ENCODE results near the gene BRF1.

The BRF1 gene

DNA sequence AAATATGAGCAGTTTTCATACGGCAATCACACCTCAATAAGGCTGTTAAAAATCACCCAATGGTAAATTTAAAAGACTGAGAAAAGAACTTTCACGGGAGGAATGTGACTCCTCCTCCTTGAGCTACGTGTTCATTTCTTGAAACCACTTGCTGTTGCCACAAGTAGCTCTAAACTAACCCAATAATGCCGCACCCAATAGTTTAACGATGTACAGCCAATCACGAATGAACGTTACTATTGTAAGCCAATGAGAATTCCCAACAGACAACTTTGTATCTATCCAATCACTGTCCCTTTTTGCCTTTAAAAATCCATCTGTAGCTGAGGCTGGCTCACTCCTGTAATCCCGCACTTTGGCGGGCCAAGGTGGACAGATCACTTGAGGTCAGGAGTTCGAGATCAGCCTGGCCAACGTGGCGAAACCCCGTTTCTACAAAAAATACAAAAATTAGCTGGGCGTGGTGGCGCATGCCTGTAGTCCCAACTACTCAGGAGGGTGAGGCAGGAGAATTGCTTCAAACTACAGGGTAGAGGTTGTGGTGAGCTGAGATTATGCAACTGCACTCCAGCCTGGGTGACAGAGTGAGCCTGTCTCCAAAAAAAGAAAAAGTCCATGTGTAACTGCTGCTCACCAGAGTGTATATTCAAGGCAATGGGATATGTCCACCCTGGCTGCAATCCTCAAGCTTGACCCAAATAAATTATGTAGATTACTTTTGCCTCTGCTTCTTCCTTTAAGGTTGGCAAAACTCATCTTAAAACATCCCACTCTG lies 76.8 kb downstream of the BRF1 start:
- no peak for DNase-seq

DNA sequence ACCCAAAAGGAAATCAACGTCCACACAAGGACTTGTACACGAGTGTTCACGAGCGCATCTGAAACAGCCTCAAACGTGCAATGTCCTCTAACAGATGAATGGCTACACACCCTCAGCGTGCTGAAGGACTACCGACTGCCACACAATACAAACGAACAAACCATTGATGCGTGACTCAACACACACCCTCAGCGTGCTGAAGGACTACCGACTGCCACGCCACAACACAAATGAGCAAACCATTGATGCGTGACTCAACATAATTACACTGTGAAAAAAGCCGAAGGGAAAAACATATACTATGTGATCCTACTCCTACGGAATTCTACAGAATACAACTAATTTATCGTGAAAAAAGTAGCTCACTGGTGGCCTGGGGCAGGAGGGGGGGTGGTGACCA lies 77.5 kb downstream of the BRF1 start:
- DNase-seq, result no peak

DNA sequence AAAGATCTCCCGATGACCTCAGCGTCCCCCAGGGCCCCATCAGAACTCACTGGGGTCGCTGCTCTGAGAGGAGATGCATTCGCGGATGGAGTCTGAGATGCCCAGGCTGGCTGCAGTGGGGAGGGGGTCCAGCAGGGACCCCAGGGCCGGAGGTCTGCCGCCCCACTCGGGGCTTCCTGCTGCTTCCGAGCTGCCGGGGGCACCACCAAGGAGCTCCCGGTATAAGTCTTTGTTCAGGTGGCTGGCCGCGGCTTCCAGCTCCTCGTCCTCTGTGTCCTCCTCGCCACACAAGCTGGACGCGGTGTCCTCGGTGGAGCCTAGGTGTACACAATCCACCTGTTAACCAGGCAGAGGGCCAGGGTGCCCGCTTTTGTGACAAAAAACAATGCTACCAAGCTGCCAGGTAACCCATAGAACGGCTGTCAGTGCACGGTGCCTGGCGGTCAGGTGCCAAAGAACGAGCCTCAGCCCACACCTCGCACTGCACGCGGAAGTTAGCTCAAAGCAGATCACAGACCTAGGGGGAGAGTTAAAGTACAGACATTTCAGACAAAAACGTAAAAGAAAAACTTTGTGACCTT lies 79.1 kb downstream of the BRF1 start:
- DNase-seq, result no peak

DNA sequence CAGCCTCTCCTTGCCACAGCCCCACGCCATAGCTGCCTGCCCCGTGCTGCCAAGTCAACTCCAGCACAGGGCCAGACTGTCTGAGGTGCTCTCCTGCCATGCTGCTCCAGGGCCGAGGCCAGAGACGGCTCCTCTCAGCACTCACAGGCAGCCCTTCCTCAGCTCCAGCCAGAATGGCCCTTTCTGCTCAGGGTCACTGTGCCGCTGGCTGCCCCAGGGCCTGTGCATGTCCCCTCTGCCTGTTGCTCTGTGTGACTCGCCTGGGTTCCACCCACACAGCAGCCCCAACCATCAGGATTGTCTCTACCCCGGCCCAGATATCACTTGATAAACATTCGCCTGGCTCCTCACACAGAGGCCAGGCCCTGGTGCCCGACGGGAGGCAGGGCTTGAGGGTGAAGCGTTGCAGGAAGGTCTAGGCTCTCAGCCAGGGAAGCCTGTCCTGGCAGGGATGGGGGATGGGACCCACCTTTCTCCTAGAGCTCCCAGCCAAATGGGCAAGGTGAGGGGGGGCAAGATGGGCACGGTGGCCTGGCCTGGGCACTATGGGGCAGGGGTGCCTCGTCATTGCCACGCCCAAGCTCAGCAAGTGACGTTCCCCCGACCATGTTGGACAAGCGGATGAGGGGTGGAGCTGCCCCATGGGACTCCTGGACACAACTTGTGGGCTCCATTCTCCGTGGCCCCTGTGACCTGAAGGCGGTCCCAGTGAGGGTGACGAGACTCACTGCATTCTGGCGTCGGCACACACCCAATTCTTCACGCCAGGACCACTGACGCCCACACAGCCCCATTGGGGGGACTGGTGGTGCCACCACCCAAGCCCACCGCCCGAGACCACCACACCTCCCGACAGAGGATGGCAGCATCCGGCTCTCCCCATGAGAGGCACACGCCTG lies 79.9 kb downstream of the BRF1 start:
- DNase-seq, result no peak

DNA sequence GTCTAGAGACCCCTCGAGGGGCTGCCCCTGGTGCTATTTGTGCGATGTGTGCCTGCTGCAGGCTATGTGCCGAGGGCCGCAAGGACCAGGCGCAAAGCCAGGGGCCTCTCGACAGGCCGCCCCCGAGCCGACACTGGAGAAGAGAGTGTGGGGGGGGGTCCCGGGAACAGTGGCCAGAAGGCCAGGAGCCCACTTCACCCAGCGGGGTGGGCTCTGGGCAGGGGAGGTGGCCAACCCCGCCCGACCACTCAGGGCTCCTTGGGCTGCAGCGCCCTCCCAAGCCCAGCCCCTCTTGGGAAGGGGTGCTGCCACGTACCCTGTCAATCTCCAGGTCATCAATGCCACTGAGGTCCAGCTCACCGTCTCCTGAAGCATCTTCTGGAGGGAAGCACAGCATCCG lies 81.0 kb downstream of the BRF1 start:
- DNase-seq, result no peak

DNA sequence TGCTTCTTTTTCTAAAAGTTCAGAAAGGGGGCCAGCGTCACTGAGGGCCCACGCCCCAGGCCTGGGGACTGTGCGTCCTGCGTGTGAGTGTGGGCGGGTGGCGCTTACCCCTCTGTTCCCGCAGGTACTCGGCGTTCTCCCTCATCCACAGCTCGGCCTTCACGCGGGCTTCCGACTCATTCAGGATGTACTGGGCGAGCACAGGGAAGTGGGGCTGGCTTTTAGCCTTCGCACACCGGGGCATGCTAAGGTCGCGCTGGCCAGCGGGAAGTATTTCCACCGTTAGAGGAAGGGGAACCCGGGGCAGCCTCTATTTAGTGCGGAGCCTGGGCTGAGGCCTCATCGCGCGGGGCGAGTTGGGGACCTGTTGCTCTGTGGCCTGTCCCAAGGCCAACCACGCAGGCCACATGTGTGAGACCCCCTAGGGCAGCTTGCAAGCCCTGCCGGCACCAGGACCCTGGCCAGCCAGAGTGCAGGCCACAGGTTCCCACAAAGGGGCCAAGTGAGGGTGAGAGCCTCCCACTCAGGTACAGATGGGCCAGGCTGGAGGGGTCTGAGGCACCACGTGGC lies 81.7 kb downstream of the BRF1 start:
- no peak for DNase-seq

DNA sequence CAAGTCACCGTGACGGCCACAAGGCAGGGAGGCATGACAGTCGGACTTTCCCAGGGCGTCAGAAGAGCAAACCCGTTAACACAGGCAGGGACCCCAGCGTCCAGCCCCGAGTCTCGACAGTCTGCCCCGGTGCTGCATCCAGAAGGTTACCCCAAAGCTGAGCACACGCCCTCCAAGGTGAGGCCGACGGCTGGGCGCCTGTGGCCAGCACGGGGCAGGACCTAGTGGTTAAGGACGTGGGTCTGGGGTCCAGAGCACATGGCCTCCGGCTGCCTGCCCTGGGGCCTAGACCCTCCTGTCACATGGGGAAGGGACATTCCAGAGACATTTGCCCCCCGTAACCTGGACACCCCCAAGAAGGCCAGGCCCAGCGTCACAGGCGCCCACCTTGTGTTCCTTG lies 82.2 kb downstream of the BRF1 start:
- DNase-seq, result no peak

DNA sequence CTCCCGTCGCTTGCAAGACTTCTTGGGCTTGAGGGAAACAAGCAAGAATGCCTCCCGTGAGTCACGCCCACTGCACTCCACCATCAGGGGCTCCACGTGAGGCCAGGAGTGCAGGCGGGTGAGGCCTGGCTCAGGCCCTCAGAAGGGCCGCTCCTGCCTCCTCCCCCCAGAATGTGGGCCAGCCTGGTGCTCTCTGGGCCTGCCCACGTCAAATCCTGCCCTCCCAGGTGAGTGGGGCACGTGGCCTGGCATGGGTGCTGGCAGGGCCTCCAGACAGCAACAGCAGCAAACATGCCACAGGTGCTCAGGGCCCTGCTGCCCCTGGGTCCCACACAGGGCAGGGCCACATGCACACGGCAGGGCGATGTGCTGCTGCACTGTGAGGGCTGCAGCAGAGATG lies 83.0 kb downstream of the BRF1 start:
- no peak for DNase-seq

DNA sequence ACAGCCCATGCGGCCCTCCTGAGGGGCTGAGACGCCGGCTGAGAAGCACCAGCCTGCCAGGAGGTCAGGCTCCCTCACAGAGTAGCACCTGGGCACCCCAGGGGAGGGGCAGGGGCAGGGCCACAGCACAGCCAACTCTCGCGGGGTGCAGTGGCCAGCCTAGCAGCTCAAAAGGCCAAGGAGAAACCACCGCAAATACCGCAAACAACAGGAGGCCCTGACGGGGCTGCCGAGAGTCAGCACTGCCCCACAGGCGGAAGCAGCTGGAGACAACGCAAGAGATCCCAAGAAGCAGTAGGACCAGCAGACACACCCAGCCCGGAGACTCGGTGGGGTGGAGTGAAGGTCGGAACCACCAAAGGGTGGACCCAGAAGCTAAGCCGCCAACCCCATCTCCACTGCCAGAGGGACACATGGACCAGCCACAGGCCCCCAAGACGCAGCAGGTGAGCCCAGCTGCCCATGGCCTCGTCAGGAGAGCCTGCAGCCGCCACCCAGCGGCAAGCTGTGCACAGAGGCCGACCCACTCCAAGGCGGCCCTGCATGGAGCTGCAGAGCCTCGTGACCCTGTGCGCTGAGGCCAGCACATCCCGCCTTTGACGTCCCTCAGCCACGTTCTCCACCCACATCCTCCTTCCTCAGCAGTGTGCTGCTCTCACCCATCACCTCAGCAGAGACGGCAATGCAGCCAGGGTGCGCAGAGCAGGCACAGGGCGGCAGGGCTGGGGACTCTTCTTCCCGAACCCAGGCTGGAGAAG lies 84.1 kb downstream of the BRF1 start:
- DNase-seq, result no peak

DNA sequence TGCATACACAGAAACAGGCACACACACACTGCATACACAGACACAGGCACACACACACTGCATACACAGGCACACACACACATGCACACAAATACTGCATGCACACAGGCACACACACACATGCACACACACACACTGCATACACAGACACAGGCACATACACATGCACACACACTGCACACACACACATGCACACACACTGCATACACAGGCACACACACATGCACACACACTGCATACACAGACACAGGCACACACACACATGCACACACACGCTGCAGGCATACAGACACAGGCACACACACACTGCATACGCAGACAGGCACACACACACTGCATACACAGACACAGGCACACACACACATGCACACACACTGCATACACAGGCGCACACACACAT lies 85.2 kb downstream of the BRF1 start:
- no peak for DNase-seq

DNA sequence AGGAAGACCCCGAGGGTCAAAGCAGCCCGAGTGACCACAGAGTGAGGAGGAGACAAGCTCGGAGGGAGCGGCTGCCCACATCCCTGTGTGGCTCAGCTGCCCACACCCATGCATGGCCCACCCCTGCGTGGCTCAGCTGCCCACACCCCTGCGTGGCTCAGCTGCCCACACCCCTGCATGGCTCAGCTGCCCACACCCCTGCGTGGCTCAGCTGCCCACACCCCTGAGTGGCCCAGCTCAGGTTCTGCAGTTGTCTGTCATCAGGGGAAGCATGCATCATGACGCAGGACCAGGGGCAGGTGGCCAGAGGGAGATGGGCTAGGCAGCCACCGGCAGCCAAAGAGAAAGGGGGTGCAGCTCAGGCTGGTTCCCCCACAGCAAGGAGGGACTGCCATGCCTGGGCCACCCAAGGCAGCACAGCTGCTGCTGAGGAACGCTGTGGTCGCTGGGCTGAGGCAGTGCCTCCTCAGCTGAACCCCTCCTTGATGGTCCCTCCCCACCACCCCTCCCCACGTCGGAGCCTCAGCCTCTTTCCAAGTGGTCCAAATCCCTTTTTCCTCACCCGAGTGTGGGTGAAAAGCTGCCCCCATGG lies 86.4 kb downstream of the BRF1 start:
- DNase-seq, result no peak

DNA sequence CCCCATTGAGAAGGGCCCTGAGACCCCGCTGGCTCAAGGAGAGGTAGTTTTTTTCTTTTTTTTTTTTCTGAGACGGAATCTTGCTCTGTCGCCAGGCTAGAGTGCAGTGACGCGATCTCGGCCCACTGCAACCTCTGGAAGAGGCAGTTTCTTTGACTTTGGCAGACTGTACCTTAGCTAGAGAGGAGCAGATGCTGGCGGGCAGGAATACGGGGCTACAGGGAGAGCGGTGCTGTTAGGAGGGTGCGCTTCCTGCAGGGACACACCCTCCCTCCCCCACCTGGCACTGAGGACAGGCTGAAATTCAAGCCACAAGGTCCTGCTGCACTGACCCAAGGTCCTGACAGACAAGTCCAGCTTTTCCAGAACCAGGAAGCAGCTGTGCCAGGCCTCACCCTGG lies 87.4 kb downstream of the BRF1 start:
- no peak for DNase-seq

DNA sequence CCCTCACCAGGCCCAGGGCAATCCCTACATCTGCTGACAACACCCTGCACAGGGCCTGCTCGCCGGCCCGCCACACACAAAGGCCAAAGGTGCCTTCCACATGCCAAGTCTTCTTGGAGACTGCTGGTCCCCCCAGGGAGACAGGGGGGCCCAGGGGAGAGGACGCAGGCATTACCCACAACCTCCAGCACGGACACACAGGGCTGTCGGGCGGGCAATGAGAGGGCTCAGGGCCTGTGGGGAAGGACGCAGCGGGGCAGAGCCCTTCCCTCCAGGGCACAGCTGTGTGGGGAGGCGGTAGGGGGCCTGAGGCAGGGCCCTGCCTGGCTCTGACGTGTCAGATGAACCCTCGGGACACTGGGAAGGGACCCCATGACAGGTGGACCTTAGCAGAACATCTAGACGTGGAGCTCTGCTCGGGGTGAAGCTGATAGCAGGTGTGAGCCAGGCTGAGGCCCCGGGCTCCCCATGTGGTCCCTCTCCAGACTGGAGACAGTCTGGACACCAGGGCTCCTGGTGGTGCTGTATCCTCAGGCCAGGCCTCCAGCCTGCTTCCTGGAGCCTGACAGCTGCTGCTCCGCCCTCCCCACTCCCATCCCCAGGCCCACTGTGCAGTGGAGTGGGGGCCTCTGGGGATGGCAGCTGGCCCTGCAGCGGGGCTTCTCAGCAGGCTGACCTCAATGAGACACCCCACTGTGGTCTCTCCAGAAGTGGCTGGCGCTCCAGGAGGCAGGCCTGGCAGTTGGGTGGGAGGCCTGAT lies 88.1 kb downstream of the BRF1 start:
- DNase-seq, result no peak

DNA sequence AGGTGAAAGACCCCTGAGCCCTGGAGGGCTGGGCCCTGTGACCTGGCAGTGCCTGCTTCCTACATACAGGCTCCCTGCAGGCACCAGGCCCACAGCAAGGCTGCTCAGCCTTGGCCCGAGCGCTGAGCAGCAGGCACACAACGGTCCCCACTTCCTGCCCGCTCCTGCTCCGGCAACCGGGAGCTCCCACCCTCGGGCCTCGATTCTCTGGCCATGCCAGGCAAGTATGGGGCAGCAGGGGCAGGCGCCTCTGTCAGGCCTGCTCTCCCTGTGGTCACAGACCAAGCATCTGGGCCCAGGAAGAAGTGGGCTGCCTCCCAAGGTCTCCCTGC lies 89.1 kb downstream of the BRF1 start:
- no peak for DNase-seq

DNA sequence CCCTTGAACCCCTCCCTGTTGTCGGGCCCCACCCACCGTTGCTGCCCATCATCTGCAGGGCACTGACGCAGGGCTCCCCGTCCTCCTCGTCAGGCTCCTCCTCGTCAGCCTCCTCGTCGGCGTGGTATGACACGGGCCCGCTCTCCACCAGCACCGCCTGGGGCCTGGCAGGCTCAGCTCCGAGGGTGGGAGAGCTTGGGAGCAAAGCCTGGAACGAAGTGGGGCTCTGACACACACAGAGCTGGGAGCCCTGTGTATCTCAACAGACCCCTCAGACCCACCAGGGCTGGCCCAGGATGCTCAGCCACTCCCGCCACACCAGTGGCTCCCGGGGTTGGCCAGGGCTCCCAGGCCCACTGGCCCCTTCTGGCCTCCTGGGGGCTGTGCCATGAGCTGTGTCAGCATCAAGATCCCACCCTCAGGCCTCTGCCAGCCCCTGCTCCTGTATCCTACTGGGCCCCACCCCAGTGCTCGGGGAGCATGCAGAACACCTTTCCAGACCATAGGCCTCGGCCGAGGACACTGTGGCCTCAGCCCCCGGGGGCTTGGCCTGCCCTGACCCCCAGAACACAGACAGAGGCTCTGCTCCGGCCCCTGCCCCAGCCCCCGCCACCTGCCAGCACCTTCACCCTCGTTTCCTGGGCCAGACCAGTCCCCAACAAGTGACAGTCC lies 89.6 kb downstream of the BRF1 start:
- DNase-seq, result no peak

DNA sequence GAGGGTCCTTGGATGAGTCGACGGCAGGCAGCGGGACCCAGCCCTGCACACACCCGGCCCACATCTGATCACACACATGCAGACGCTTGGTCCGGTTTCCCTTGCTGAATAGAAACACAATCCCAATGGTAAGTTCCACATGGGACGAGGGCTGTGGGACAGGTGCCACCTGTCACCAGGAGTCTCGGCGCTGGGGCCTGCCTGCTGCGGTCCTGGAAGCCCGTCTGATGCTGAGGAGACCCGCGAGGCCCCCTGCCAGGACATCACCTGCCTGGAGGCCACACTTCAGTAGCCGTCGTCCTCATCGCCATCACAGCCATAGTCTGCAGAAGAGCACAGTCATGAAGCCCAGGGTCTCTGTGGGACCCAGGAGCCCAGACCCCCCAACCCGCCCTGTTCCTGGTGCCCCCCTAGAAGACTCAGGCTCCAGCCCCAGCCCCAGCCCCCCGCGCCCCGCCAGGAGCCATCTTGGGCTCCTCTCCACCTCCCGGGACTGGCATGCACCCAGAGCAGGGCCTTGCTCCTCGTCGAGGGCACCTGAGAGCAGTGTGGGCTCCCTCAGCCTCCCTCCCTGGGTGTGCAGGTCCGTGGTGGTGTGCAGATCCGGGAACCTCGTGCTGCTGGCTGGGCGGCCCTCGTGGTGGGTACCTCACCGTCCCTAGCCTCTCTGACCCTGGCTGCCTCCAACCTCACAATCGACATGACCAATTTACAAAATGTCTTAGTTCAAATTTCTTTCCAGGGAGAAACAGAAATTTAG lies 90.4 kb downstream of the BRF1 start:
- no peak for DNase-seq

DNA sequence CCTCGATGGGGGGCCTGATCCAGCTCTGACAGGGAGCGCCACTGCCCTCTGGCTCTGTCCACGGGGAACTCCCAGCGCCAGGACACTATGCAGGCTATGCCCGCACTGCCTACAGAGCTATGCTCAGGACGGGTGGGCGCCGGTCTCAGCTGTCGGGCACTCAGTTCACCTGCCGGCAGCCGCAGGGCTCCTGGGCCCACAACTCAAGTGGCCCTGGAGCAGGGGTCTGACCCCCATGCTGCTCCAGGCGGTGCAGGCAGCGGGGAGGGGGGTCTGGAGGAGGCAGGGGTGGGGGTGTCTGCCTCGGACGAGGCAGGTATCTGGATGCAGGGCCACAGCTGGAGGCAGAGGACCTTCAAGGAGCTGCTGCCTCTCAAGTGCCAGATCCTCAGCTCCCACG lies 91.2 kb downstream of the BRF1 start:
- DNase-seq, result no peak

DNA sequence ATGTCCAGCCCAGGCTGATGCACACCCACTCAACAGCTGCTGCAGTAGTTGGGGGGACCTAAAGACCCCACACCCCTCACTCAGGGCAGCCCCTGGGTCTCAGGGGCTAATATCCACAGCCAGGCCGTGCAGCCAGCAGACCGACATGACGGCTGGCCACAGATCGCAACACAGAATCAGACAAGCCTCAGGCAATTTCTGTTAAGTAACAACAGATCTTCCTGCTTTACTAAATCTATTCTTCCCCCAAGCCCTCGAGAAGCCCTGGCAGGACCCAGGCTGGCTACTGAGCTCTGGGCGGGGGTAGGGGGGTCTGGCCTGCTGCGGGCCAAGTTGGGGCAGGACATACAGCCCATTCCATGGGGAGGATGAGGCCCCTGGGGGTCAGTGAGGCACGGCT lies 91.7 kb downstream of the BRF1 start:
- DNase-seq, result no peak

DNA sequence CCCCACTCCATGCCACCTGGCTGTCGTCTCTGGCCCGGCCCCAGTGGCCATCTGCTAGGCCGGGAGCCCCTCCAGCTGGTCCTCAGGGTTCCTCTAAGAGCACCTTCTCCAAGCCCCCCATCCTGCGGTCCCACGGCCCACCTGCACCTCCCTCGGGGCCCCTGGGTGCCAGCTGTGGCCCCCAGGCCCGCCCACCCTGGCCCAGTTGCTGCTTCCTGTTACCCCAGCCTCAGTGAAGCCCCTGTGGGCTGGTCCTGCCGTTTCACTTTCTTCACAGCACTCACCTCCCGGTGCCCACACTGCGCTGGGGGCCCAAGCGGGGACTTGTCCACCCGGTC lies 92.1 kb downstream of the BRF1 start:
- DNase-seq, result no peak

DNA sequence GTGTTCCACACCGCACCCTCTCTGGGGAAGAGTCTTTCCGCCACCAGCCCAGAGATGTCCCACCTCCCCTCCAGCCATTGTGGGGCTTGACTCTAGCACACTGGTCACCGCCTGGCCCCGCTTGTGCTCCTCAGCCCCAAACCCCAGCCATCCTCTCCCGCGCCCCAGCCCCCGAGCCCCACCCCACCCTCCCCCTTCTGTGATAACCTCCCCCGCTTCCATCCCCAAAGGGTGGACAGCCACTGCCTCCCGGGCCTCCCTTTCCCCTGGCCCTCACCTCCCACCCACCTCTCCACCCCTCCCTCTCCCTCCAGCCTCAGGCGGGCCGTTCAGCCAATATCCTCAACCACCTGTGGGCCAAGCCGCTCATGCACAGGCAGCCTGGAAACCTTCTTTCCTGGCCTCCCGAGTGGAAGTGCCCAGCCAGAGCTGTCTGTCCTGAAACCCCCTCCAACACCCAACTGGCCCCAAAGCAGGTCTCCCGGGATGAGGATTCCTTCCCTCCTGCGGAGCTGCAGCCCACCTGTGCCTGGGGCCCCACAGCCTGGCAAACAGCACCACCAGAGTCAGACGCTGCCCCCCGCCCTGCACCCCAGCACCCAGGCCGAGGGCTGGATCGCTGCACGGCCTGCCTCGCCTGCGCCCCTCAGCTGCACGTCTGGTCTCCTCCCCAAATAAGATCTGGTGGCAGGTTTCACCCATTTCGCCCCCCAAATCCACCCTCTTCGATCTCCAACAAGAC lies 92.6 kb downstream of the BRF1 start:
- no peak for DNase-seq
